Skeletal muscle satellite cell (primary cell): ENCODE results near the gene XDH.

Experiments
- H3K27me3 ChIP-seq: 2 replicates; pipeline ENCODE4 v1.7.0; 2013; ENCODE audit warnings: low read length; ENCODE audit not compliant: control insufficient read depth, insufficient read depth
- H3K36me3 ChIP-seq: 2 replicates; pipeline ENCODE4 v1.7.0; 2013; ENCODE audit warnings: mild to moderate bottlenecking, control low read depth, low read length; ENCODE audit not compliant: insufficient read depth
- H3K4me1 ChIP-seq: 2 replicates; pipeline ENCODE4 v1.7.0; 2013; ENCODE audit warnings: low read length; ENCODE audit not compliant: control insufficient read depth, insufficient read depth
- H3K4me2 ChIP-seq: 2 replicates; pipeline ENCODE4 v1.7.0; 2013; ENCODE audit warnings: mild to moderate bottlenecking, low read length
- H3K4me3 ChIP-seq: 2 replicates; pipeline ENCODE4 v1.7.0; 2013; ENCODE audit warnings: low read length
- H3K9ac ChIP-seq: 2 replicates; pipeline ENCODE4 v1.7.0; 2013; ENCODE audit warnings: mild to moderate bottlenecking, low read depth, low read length, moderate library complexity
- H3K9me3 ChIP-seq: replicated peaks from 2 replicates; pipeline ENCODE4 v1.7.0; 2013; ENCODE audit warnings: mild to moderate bottlenecking, control low read depth, low read length

Gene XDH

DNA sequence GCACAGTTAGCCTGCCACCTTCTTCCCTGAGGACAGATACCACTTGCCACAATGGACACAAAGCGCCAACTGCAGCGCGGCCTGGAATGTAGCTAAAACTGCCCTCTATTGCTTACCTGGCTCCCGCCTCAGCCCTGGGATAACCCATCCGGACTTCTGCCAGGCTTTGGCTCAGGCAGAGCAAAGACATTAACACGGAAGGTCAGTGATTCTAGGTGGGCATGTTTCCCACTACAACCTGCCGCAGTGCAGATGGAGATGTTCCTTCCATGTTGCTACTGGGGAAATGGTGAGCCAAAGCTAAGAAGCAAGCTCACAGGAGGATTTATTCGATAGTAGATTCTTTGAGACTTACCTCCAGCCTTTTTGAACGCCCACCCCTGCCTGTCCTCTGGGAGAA is 74.8 kb downstream of the XDH start:
- no peak overlapping the region for H3K9ac ChIP-seq
- no peak overlapping the region for H3K4me2 ChIP-seq
- H3K27me3 ChIP-seq: no peaks in the 10 kb centered on the region
- peaks cover 40% of the 10 kb centered on the region for H3K4me1 ChIP-seq
- no peak overlapping the region for H3K4me3 ChIP-seq
- H3K9me3 ChIP-seq: no peaks in the 10 kb centered on the region
- no peaks in the 10 kb centered on the region for H3K36me3 ChIP-seq

GRCh38 chr2:31337860-31338259 is 76.7 kb downstream of the XDH start:
- no peaks in the 10 kb centered on the region for H3K36me3 ChIP-seq
- H3K9me3 ChIP-seq: no peaks in the 10 kb centered on the region
- H3K4me3 ChIP-seq: peak overlapping the region; percentile 26

DNA sequence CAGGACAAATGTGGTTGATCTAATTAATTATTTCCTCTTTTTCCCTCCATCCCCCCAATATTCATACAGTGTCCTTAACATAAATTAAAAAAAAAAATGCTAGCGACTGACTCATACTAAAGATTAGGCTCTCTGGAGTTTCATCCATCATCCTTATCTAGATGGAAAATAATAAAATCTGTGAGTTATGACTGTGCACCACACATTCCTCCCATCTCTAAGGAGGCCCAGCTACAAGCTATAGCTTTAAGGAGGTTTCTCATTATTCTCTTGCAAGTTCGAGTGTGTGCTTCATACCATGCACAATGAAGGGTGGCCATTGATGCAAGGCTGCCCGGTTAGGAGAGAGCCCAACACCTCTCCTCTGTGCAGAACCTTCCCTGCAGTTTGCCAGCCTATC is 77.3 kb downstream of the XDH start:
- no peaks in the 10 kb centered on the region for H3K27me3 ChIP-seq
- peak overlapping the region; percentile 26 for H3K4me3 ChIP-seq
- no peaks in the 10 kb centered on the region for H3K36me3 ChIP-seq
- H3K9ac ChIP-seq: peak overlapping the region; percentile 42
- peak overlapping the region; percentile 67 for H3K4me2 ChIP-seq
- H3K9me3 ChIP-seq: no peaks in the 10 kb centered on the region
- H3K4me1 ChIP-seq: peaks cover 50% of the 10 kb centered on the region

More at GRCh38 chr2:31337860-31338259, 76.7 kb downstream of the XDH start:
- H3K4me2 ChIP-seq: peak overlapping the region; percentile 67
- H3K27me3 ChIP-seq: no peaks in the 10 kb centered on the region
- peak overlapping the region; percentile 42 for H3K9ac ChIP-seq
- peaks cover 50% of the 10 kb centered on the region for H3K4me1 ChIP-seq

DNA sequence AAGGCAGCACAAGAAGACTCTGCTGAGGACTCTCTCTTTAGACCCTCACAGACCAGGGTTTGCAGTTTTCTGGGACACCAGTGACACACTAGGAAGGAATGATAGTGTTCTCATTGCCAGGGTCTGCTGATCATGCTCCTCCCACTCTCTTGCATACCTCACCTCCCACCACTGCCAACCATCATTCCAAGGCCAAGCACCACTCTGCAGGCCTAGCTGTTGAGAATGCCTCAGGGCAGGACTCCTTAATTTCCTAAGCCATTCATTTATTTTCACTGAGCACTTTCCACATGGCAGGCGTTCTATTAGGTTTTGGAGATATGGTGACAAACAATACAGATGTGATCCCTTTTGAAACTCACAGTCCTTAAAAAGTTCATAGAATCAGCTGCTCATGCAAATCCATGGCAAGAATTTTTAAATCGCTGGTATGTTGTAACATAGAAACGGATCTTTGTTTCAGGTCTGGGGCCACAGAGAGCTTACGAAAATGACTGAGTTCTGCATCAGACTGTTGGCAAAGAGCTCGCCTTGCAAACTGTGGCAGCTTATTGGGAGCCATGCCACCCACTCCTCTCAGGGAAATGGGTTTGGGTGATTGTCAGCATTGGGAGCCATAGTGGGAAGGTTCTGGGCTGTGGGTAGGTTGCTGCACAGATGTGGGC is 78.5 kb downstream of the XDH start:
- Histone ChIP-seq H3K36me3 (no peaks in the 10 kb centered on the region), H3K9me3 (no peaks in the 10 kb centered on the region)

DNA sequence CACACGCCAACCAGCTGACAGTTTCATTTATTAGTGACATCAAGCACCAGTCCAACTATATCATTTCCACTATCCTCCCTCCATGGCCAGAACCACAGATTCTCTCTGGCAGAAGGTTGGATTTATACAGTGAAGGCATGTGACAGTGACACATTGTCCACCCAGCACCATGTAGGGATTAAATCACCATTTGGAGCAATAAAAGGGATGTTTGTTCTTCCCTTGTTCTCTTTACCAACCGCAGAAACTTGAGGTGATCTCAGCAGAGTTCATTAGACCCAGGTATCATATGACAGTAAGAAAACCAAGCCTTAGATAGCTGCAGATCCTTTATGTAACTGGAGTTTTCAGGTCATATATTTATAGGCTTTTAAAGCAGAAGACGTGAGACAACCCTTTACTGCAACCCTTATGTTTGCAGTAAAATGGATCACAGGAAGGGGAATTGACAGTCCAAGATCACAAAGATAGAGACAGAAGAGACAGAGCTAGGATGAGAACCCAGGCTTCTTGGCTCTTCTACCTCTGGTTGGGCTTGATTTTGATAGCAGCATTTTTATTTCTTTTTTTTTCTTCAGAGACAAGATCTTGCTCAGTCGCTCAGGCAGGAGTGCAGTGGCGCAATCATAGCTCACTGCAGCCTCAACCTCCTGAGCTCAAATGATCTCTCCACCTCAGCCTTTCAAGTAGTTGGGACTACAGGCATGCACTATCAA is 80.1 kb downstream of the XDH start:
- Histone ChIP-seq H3K4me3 (no peak overlapping the region), H3K9ac (peak overlapping the region; percentile 13), H3K27me3 (peaks cover 4% of the 10 kb centered on the region), H3K36me3 (no peaks in the 10 kb centered on the region), H3K4me2 (peak overlapping the region; percentile 11), H3K9me3 (no peaks in the 10 kb centered on the region), H3K4me1 (peaks cover 50% of the 10 kb centered on the region)

More for the DNA sequence above, 78.5 kb downstream of the XDH start:
- no peak overlapping the region for H3K4me3 ChIP-seq
- peak overlapping the region; percentile 11 for H3K4me2 ChIP-seq
- no peak overlapping the region for H3K9ac ChIP-seq
- H3K27me3 ChIP-seq: peaks cover 3% of the 10 kb centered on the region
- peaks cover 50% of the 10 kb centered on the region for H3K4me1 ChIP-seq

- peaks cover 50% of the 10 kb centered on the region for H3K4me1 ChIP-seq
- no peaks in the 10 kb centered on the region for H3K9me3 ChIP-seq
- H3K4me3 ChIP-seq: no peak overlapping the region
- no peaks in the 10 kb centered on the region for H3K36me3 ChIP-seq
- peak overlapping the region; percentile 13 for H3K9ac ChIP-seq
- H3K27me3 ChIP-seq: peaks cover 4% of the 10 kb centered on the region
- no peak overlapping the region for H3K4me2 ChIP-seq
Observed at GRCh38 chr2:31333527-31334183, 80.9 kb downstream of the XDH start.

DNA sequence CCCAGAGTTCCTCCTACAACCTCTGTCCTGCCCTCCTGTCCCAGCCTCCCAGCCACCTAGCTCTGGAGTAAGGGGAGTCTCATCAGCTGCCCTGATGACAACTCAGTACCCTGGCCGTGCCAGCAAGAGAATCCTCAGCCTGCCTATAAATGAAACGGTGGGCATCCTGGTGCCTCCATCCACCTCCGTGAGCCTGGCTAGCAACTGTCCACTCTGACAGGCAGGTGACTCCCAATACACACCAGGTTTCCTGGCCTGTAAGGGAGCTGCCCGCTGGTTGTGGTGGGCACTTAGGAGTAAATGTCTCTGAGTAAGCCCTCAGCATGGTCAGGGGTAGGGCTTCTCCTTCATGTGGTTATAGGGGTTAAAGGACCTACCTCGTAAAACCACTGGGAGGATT is 81.5 kb downstream of the XDH start:
- no peak overlapping the region for H3K9ac ChIP-seq
- no peak overlapping the region for H3K4me2 ChIP-seq
- peaks cover 44% of the 10 kb centered on the region for H3K4me1 ChIP-seq
- peaks cover 4% of the 10 kb centered on the region for H3K27me3 ChIP-seq
- H3K4me3 ChIP-seq: no peak overlapping the region
- H3K9me3 ChIP-seq: no peaks in the 10 kb centered on the region
- no peaks in the 10 kb centered on the region for H3K36me3 ChIP-seq

DNA sequence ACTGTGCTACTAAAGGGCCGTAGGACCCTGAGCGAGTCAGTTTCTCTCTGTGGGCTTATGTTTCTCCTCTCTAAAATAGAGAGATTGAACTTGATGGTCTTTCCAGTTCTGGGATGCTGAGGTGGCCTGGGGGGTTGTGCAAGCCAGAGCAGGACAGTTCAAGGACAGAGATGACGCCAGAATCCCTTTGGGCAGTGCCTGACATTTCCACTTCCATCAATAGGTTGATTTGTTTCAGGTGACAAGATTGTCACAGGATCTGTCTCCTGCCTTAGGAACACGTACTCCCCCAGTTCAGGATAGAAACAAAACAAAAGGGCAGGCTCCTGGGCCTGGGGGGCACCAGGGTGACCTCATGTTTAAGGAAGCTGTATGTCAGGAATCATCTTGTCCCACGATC is 82.0 kb downstream of the XDH start:
- no peak overlapping the region for H3K9ac ChIP-seq
- H3K9me3 ChIP-seq: no peaks in the 10 kb centered on the region
- no peaks in the 10 kb centered on the region for H3K36me3 ChIP-seq
- peaks cover 4% of the 10 kb centered on the region for H3K27me3 ChIP-seq
- peaks cover 39% of the 10 kb centered on the region for H3K4me1 ChIP-seq
- no peak overlapping the region for H3K4me2 ChIP-seq
- H3K4me3 ChIP-seq: no peak overlapping the region

- Histone ChIP-seq H3K9ac (no peak overlapping the region), H3K36me3 (no peaks in the 10 kb centered on the region), H3K4me2 (no peak overlapping the region), H3K27me3 (peaks cover 4% of the 10 kb centered on the region), H3K4me1 (peaks cover 25% of the 10 kb centered on the region), H3K4me3 (no peak overlapping the region), H3K9me3 (no peaks in the 10 kb centered on the region)
Observed at GRCh38 chr2:31331156-31331555, 83.4 kb downstream of the XDH start.

- no peak overlapping the region for H3K4me2 ChIP-seq
- H3K4me1 ChIP-seq: peaks cover 5% of the 10 kb centered on the region
- no peaks in the 10 kb centered on the region for H3K9me3 ChIP-seq
Observed at GRCh38 chr2:31329081-31329625, 85.4 kb downstream of the XDH start.

DNA sequence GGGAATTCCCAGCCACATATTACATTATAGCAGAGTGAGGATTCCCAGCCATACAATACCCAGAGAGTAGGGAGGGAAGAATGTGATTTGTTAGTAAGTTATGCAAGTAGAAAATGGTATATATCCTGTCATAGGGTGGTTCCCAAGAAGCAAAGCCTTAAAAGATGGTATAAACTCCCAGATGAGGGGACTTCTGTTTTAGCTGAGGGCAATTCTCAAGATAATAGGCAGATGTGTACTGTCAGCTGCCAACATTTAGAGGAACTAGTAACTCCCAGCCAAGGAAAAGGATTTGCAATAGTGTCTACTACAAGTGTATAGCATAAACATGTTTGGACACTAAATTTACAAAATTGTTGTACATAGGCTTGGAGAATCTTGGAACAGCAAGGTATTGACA is 86.5 kb downstream of the XDH start:
- H3K36me3 ChIP-seq: no peaks in the 10 kb centered on the region
- no peaks in the 10 kb centered on the region for H3K4me1 ChIP-seq
- no peak overlapping the region for H3K9ac ChIP-seq
- H3K9me3 ChIP-seq: no peaks in the 10 kb centered on the region
- H3K4me3 ChIP-seq: no peak overlapping the region
- H3K4me2 ChIP-seq: no peak overlapping the region
- H3K27me3 ChIP-seq: peaks cover 4% of the 10 kb centered on the region

More at GRCh38 chr2:31329081-31329625, 85.4 kb downstream of the XDH start:
- H3K36me3 ChIP-seq: no peaks in the 10 kb centered on the region
- H3K9ac ChIP-seq: no peak overlapping the region
- peaks cover 4% of the 10 kb centered on the region for H3K27me3 ChIP-seq
- no peak overlapping the region for H3K4me3 ChIP-seq
